Activated gamma-delta T cell treated with Interleukin-2 at 50 U/mL for 16 hours (primary cell): Measurements from ENCODE around the gene ZNF670.

ENCODE experiments used
- DNase-seq: peaks from one replicate; pipeline ENCODE4 v3.0.0-alpha.2; 2020

The ZNF670 gene

GRCh38 chr1:247103859-247104591 lies 25.4 kb upstream of the ZNF670 start, which contains the start of gene ZNF669:
Gene ZNF669, minus strand, starts transcription at chr1:247104356. Its CDS starts 157 bp downstream, at chr1:247104199.
- peak; percentile 90 for DNase-seq

- no peak for DNase-seq
Observed at GRCh38 chr1:247102381-247102780, 23.8 kb upstream of the ZNF670 start.

GRCh38 chr1:247100676-247101279 lies 22.2 kb upstream of the ZNF670 start:
- DNase-seq: no peak

- DNase-seq: no peak
Observed at GRCh38 chr1:247096958-247097357, 18.3 kb upstream of the ZNF670 start.

GRCh38 chr1:247096544-247096943 lies 17.9 kb upstream of the ZNF670 start:
- DNase-seq: no peak

GRCh38 chr1:247096112-247096511 lies 17.5 kb upstream of the ZNF670 start:
- no peak for DNase-seq

GRCh38 chr1:247090455-247090854 lies 11.8 kb upstream of the ZNF670 start:
- no peak for DNase-seq

GRCh38 chr1:247089616-247090375 lies 11.2 kb upstream of the ZNF670 start:
- no peak for DNase-seq

GRCh38 chr1:247088967-247089366 lies 10.4 kb upstream of the ZNF670 start:
- no peak for DNase-seq

- DNase-seq: no peak
Observed at GRCh38 chr1:247087256-247087655, 8.6 kb upstream of the ZNF670 start.

- no peak for DNase-seq
Observed at GRCh38 chr1:247085310-247085709, 6.7 kb upstream of the ZNF670 start.

- no peak for DNase-seq
Observed at GRCh38 chr1:247084771-247085170, 6.2 kb upstream of the ZNF670 start.

- DNase-seq: no peak
Observed at GRCh38 chr1:247079141-247079874, 697 bp upstream of the ZNF670 start.

- DNase-seq: no peak
Observed at GRCh38 chr1:247077876-247078257, 744 bp downstream of the ZNF670 start.

GRCh38 chr1:247077213-247077612 lies 1.4 kb downstream of the ZNF670 start:
- DNase-seq: no peak

GRCh38 chr1:247070645-247071044 lies 8.0 kb downstream of the ZNF670 start:
- no peak for DNase-seq

GRCh38 chr1:247064304-247064703 lies 14.3 kb downstream of the ZNF670 start:
- no peak for DNase-seq

GRCh38 chr1:247060771-247061170 lies 17.8 kb downstream of the ZNF670 start:
- DNase-seq: no peak

- DNase-seq: no peak
Observed at GRCh38 chr1:247056071-247056470, 22.5 kb downstream of the ZNF670 start.

- no peak for DNase-seq
Observed at GRCh38 chr1:247054992-247055415, 23.6 kb downstream of the ZNF670 start.

GRCh38 chr1:247047702-247048101 lies 30.9 kb downstream of the ZNF670 start:
- DNase-seq: no peak

GRCh38 chr1:247047260-247047659 lies 31.4 kb downstream of the ZNF670 start:
- DNase-seq: no peak

- no peak for DNase-seq
Observed at GRCh38 chr1:247043406-247043805, 35.2 kb downstream of the ZNF670 start.
